ENCODE measurements around the gene NFAT5.
"Not testable (repeated sequence)": the region's sequence is repeated elsewhere in the genome, so short reads cannot be mapped to it uniquely, and the experiment has no call there.

Gene NFAT5

GRCh38 chr16:69555867-69556266 lies 9.9 kb upstream of the NFAT5 start:
- DNase-seq, result no peak

GRCh38 chr16:69559164-69559563 lies 6.6 kb upstream of the NFAT5 start:
- no peak for DNase-seq

- not testable (repeated sequence) for DNase-seq
Observed at GRCh38 chr16:69561367-69561766, 4.4 kb upstream of the NFAT5 start.

GRCh38 chr16:69561901-69562300 lies 3.9 kb upstream of the NFAT5 start:
- DNase-seq, result no peak

- no peak for DNase-seq
Observed at GRCh38 chr16:69562813-69563212, 3.0 kb upstream of the NFAT5 start.

- DNase-seq, result peak; percentile 81
Observed at GRCh38 chr16:69563605-69564580, 1.9 kb upstream of the NFAT5 start.

GRCh38 chr16:69564845-69565670 lies 708 bp upstream of the NFAT5 start:
- no peak for DNase-seq

- DNase-seq, result peak; percentile 25
Observed at GRCh38 chr16:69566240-69566980, 644 bp downstream of the NFAT5 start.

- no peak for DNase-seq
Observed at GRCh38 chr16:69566981-69567680, 1.4 kb downstream of the NFAT5 start.

- DNase-seq, result no peak
Observed at GRCh38 chr16:69568676-69569075, 2.9 kb downstream of the NFAT5 start.

GRCh38 chr16:69578771-69579170 lies 13.0 kb downstream of the NFAT5 start:
- not testable (repeated sequence) for DNase-seq

GRCh38 chr16:69579783-69580481 lies 14.2 kb downstream of the NFAT5 start:
- no peak for DNase-seq

GRCh38 chr16:69581297-69581696 lies 15.5 kb downstream of the NFAT5 start:
- DNase-seq, result no peak

- not testable (repeated sequence) for DNase-seq
Observed at GRCh38 chr16:69584493-69584892, 18.7 kb downstream of the NFAT5 start.

- no peak for DNase-seq
Observed at GRCh38 chr16:69589434-69590269, 23.9 kb downstream of the NFAT5 start.

- no peak for DNase-seq
Observed at GRCh38 chr16:69590590-69590989, 24.8 kb downstream of the NFAT5 start.

- DNase-seq, result no peak
Observed at GRCh38 chr16:69593751-69594255, 28.0 kb downstream of the NFAT5 start.

GRCh38 chr16:69595127-69596036 lies 29.6 kb downstream of the NFAT5 start:
- no peak for DNase-seq

GRCh38 chr16:69596801-69597200 lies 31.0 kb downstream of the NFAT5 start:
- DNase-seq, result no peak
